H1 (cell line): ENCODE results near the gene GJB6. TPM values are rescaled to one million over a fixed set of nuclear protein-coding genes. Genes with fewer than 3 reads are reported as not detected.

Source experiments
- CTCF ChIA-PET: fragments of 300-600 bp; sonication (Branson Sonifier 250); formaldehyde crosslinking; loops from one replicate; lab custom pipeline; 2021; ENCODE audit not compliant: partially characterized antibody; lab: Charles Lee
- POLR2A ChIA-PET: fragments of 300-600 bp; sonication (Branson Sonifier 250); formaldehyde crosslinking; loops from one replicate; lab custom pipeline; 2021; ENCODE audit warnings: inconsistent platforms; ENCODE audit not compliant: partially characterized antibody; lab: Charles Lee
- DNase-seq, 2 experiments: peaks; one replicate each; pipeline versions ENCODE4 v3.0.0 to v3.0.0-alpha.2; 2010 to 2022; ENCODE audit warnings: low spot score in 2 of 2, low read depth in 1 of 2, mixed read lengths in 1 of 2
- FAIRE-seq: peaks from 2 replicates; lab custom pipeline; 2011; peaks lifted over from hg19 to GRCh38; lab: Jason Lieb, UNC
- H2AFZ ChIP-seq: 2 replicates; pipeline ENCODE4 v1.8.1; 2012; ENCODE audit warnings: low read length, inconsistent platforms
- H2AK5ac ChIP-seq: 2 replicates; pipeline ENCODE4 v1.6.1; 2013; ENCODE audit warnings: low read depth, low read length
- H2BK120ac ChIP-seq: replicated peaks from 2 replicates; pipeline ENCODE3; 2013; ENCODE audit warnings: low read depth, low read length, inconsistent platforms
- H2BK12ac ChIP-seq: 2 replicates; pipeline ENCODE4 v1.6.1; 2013; ENCODE audit warnings: low read depth, low read length
- H2BK15ac ChIP-seq: 2 replicates; pipeline ENCODE4 v1.6.1; 2013; ENCODE audit warnings: low read length
- H2BK20ac ChIP-seq: 2 replicates; pipeline ENCODE4 v1.6.1; 2013; ENCODE audit warnings: low read length
- H2BK5ac ChIP-seq: 2 replicates; pipeline ENCODE4 v1.6.1; 2013; ENCODE audit warnings: low read depth, low read length
- H3K14ac ChIP-seq: 2 replicates; pipeline ENCODE4 v1.6.1; 2013; ENCODE audit warnings: inconsistent platforms; ENCODE audit not compliant: insufficient read length
- H3K18ac ChIP-seq: 2 replicates; pipeline ENCODE4 v1.6.1; 2013; ENCODE audit warnings: low read length; ENCODE audit errors: extremely low read depth
- H3K23ac ChIP-seq: 2 replicates; pipeline ENCODE4 v1.6.1; 2013; ENCODE audit warnings: inconsistent platforms; ENCODE audit not compliant: insufficient read length
- H3K23me2 ChIP-seq: 2 replicates; pipeline ENCODE4 v1.6.1; 2013; ENCODE audit warnings: low read depth, low read length
- H3K27ac ChIP-seq: 2 replicates; pipeline ENCODE4 v1.6.1; 2011; ENCODE audit warnings: low read depth, low read length, inconsistent platforms
- H3K27me3 ChIP-seq, 4 experiments: replicated peaks in 1 of 4; 1 replicate in 1 of 4; 2 replicates in 3 of 4; pipeline versions ENCODE4 v1.6.1 to v1.8.1; 2011 to 2013; ENCODE audit warnings: low read length in 3 of 4, mild to moderate bottlenecking in 3 of 4, inconsistent platforms in 2 of 4, mixed read lengths in 2 of 4, moderate library complexity in 1 of 4; ENCODE audit not compliant: control insufficient read depth in 3 of 4, insufficient read depth in 3 of 4; ENCODE audit errors: extremely low read depth in 1 of 4
- H3K36me3 ChIP-seq, 4 experiments: 2 replicates each; pipeline versions ENCODE4 v1.6.1 to v1.8.1; 2011 to 2013; ENCODE audit warnings: mild to moderate bottlenecking in 4 of 4, low read length in 3 of 4, moderate library complexity in 2 of 4, control low read depth in 1 of 4, inconsistent platforms in 1 of 4; ENCODE audit not compliant: insufficient read depth in 4 of 4, control insufficient read depth in 2 of 4
- H3K4ac ChIP-seq: replicated peaks from 2 replicates; pipeline ENCODE3; 2013; ENCODE audit warnings: low read length, low read depth, mixed read lengths, inconsistent platforms; ENCODE audit not compliant: insufficient read length
- H3K4me1 ChIP-seq, 4 experiments: replicated peaks in 1 of 4; 1 replicate in 1 of 4; 2 replicates in 3 of 4; pipeline versions ENCODE4 v1.6.1 to v1.8.1; 2011 to 2013; ENCODE audit warnings: low read length in 3 of 4, inconsistent platforms in 2 of 4, mixed read lengths in 1 of 4; ENCODE audit not compliant: insufficient read depth in 4 of 4, control insufficient read depth in 3 of 4
- H3K4me2 ChIP-seq, 2 experiments: 2 replicates each; pipeline versions ENCODE4 v1.6.1 to v1.8.1; 2011 to 2013; ENCODE audit warnings: low read depth in 2 of 2, low read length in 2 of 2, control low read depth in 1 of 2, inconsistent platforms in 1 of 2, mild to moderate bottlenecking in 1 of 2; ENCODE audit not compliant: insufficient read depth in 1 of 2
- H3K4me3 ChIP-seq, 4 experiments: fragments of 200-600, 300-600 bp in 1 of 4; sonication (generic), shearing (Covaris generic), sonication (Bioruptor Twin) in 1 of 4; 2 replicates each; pipeline versions ENCODE4 v1.5.1 to v1.8.1; 2011 to 2016; ENCODE audit warnings: low read length in 4 of 4, low read depth in 3 of 4, control low read depth in 2 of 4, inconsistent platforms in 2 of 4, mild to moderate bottlenecking in 2 of 4, mixed read lengths in 1 of 4, moderate library complexity in 1 of 4; ENCODE audit not compliant: insufficient read depth in 2 of 4; ENCODE audit errors: extremely low read depth in 1 of 4
- H3K56ac ChIP-seq: replicated peaks from 2 replicates; pipeline ENCODE3; 2013; ENCODE audit warnings: low read depth, mild to moderate bottlenecking, mixed read lengths, low read length, inconsistent platforms; ENCODE audit not compliant: insufficient read length
- H3K79me1 ChIP-seq: 2 replicates; pipeline ENCODE4 v1.6.1; 2013; ENCODE audit warnings: low read depth, low read length, control low read depth
- H3K79me2 ChIP-seq, 2 experiments: 2 replicates each; pipeline versions ENCODE4 v1.6.1 to v1.8.1; 2012 to 2013; ENCODE audit warnings: low read length in 2 of 2, mild to moderate bottlenecking in 2 of 2, inconsistent platforms in 1 of 2; ENCODE audit not compliant: insufficient read depth in 2 of 2, control insufficient read depth in 1 of 2
- H3K9ac ChIP-seq, 4 experiments: replicated peaks in 1 of 4; 1 replicate in 1 of 4; 2 replicates in 3 of 4; pipeline versions ENCODE4 v1.6.1 to v1.8.1; 2011 to 2013; ENCODE audit warnings: low read depth in 3 of 4, low read length in 3 of 4, control low read depth in 2 of 4, mild to moderate bottlenecking in 2 of 4, moderate library complexity in 2 of 4, inconsistent platforms in 1 of 4; ENCODE audit errors: extremely low read depth in 1 of 4
- H3K9me3 ChIP-seq, 2 experiments: 2 replicates each; pipeline versions ENCODE4 v1.6.1 to v1.8.1; 2012 to 2013; ENCODE audit warnings: mild to moderate bottlenecking in 2 of 2, moderate library complexity in 2 of 2, control low read depth in 1 of 2, inconsistent platforms in 1 of 2, low read depth in 1 of 2, low read length in 1 of 2, mixed read lengths in 1 of 2; ENCODE audit not compliant: insufficient read depth in 2 of 2
- H4K20me1 ChIP-seq, 2 experiments: replicated peaks in 1 of 2; 2 replicates each; pipeline versions ENCODE3 to v1.8.1; 2011 to 2013; ENCODE audit warnings: inconsistent platforms in 2 of 2, low read length in 2 of 2, mild to moderate bottlenecking in 1 of 2; ENCODE audit not compliant: insufficient read depth in 2 of 2, control insufficient read depth in 1 of 2
- H4K5ac ChIP-seq: 2 replicates; pipeline ENCODE4 v1.6.1; 2013; ENCODE audit warnings: low read length, low read depth, mixed read lengths, inconsistent platforms; ENCODE audit not compliant: insufficient read length
- H4K8ac ChIP-seq: 2 replicates; pipeline ENCODE4 v1.8.0; 2013; ENCODE audit warnings: mild to moderate bottlenecking, moderate library complexity, low read length, inconsistent platforms; ENCODE audit not compliant: insufficient read depth; ENCODE audit errors: extremely low read depth
- H4K91ac ChIP-seq: replicated peaks from 2 replicates; pipeline ENCODE3; 2013; ENCODE audit warnings: low read length, mixed read lengths, inconsistent platforms; ENCODE audit not compliant: insufficient read length
- HDAC6 ChIP-seq: IDR thresholded peaks from one replicate; pipeline ENCODE4 v1.7.1; 2012; ENCODE audit warnings: low read depth, mild to moderate bottlenecking, inconsistent platforms, low read length, moderate library complexity
- KDM4A ChIP-seq: IDR thresholded peaks from one replicate; pipeline ENCODE4 v1.7.1; 2012; ENCODE audit warnings: low read depth, mild to moderate bottlenecking, moderate library complexity, low read length, inconsistent platforms; ENCODE audit not compliant: severe bottlenecking
- KDM5A ChIP-seq: fragments of 200-600 bp; IDR thresholded peaks from 2 replicates; pipeline ENCODE4 v1.7.1; 2012; ENCODE audit warnings: mild to moderate bottlenecking, low read length, inconsistent platforms, mixed read lengths
- WGBS, 2 experiments: shearing (Covaris generic) in 1 of 2; methylation state at CpG; one replicate each; pipeline versions ENCODE4 v1.1.6 to v1.1.7; 2013 to 2015; ENCODE audit warnings: low lambda C conversion rate in 2 of 2, mixed read lengths in 2 of 2, inconsistent platforms in 1 of 2, low coverage in 1 of 2, missing lambda C conversion rate in 1 of 2; ENCODE audit not compliant: insufficient replicate concordance in 2 of 2, insufficient coverage in 1 of 2, insufficient read length in 1 of 2; ENCODE audit errors: extremely low coverage in 1 of 2, missing lambda C conversion rate in 1 of 2; 5-methylcytosine and 5-hydroxymethylcytosine counted together
- polyA plus RNA-seq, 7 experiments: library from polyadenylated mRNA; depleted of rRNA in 3 of 7; stranded (reverse) in 5 of 7; unstranded in 2 of 7; fragments of >200 nt in 5 of 7; fragments of 200-250 nt in 2 of 7; gene quantifications; 1 replicate in 5 of 7; 2 replicates in 1 of 7; 4 replicates in 1 of 7; pipeline versions ENCODE4 v1.2.1 to v1.2.3, GENCODE V29; 2011 to 2013; ENCODE audit warnings: missing spikeins in 2 of 7, mixed read lengths in 2 of 7
- total RNA-seq: library from RNA; stranded (reverse); fragmentation: NEBNext Ultra II Directional; extraction: Animal tissue kit (Norgen Biotek cat#: 25700); gene quantifications from 2 replicates; pipeline ENCODE4 v1.2.1, GENCODE V29; 2021

The GJB6 gene
- total and polyA plus RNA-seq, 2 of the 8 experiments (the other 6 are each of a cell fraction or from before 2014, with no cell fraction given), result not detected

DNA sequence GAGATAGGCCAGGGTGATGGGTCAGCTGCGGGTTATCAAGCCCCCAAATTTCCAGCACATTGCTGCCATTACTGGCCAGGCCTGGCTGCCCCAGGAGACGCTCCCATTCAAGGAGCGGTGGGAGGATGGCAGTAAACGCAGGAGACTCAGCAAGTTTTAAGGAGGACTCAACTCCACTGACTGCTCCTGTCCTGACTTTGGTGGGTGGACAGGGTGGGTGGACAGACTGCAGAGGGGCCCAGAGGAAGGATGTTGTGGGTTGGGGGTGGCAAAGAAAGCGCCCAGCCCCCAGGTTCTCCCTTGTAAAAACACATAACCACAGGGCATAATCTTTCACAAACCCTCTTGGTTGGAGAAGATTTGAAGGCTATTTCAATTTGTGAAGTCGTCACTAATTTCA lies 4.4 kb downstream of the GJB6 start:
- Histone ChIP-seq H3K36me3 (peaks cover 0 to 2% (median 0%) of the 10 kb centered on the region in 4 experiments; a peak in 1 of 8 replicates), H3K9ac (no peak overlapping the region), H3K18ac (no peak overlapping the region), H3K4me1 (peaks cover 0 to 7% (median 2%) of the 10 kb centered on the region in 4 experiments; a peak in 4 of 7 replicates), H3K4me2 (no peak overlapping the region), H3K4ac (no peak overlapping the region), H3K56ac (no peak overlapping the region), H2AK5ac (no peak overlapping the region), H4K91ac (no peak overlapping the region), H3K23ac (no peak overlapping the region), H3K79me1 (no peaks in the 10 kb centered on the region), H3K27ac (no peak overlapping the region), H3K4me3 (no peak overlapping the region), H2BK5ac (no peak overlapping the region), H3K79me2 (no peaks in the 10 kb centered on the region), H4K5ac (no peak overlapping the region), H4K8ac (no peak overlapping the region; the same call in 1 of the 2 replicates), H3K9me3 (no peaks in the 10 kb centered on the region), H2BK15ac (no peak overlapping the region), H2BK12ac (no peak overlapping the region), H4K20me1 (peaks cover 0 to 9% of the 10 kb centered on the region in 2 experiments), H2BK20ac (no peak overlapping the region), H3K14ac (no peak overlapping the region), H3K23me2 (peaks cover 5% of the 10 kb centered on the region), H2AFZ (no peak overlapping the region), H2BK120ac (no peak overlapping the region), H3K27me3 (peaks cover 27 to 38% (median 34%) of the 10 kb centered on the region in 4 experiments)
- 85% methylated on average over 5 of the region's 6 CpGs; no CpG with 5 or more reads in 1 of the 2 experiments for WGBS, 2 experiments
- no peak for FAIRE-seq
- TF ChIP-seq KDM4A (no peak), HDAC6 (no peak), KDM5A (no peak)
- CTCF ChIA-PET, result interaction anchor here (0.6 to 4.3 kb wide), 4 partner anchors 10 to 118 kb away, joined by 3 to 20 read pairs (median 4); no protein-coding TSS in a partner anchor
- DNase-seq, result no peak
- POLR2A ChIA-PET, result no interaction called here
